GM19395 (cell line): ENCODE results near the gene F2R.
"Not testable (repeated sequence)": the region's sequence is repeated elsewhere in the genome, so short reads cannot be mapped to it uniquely, and the experiment has no call there.

Source experiments
- ATAC-seq: cut with Tn5 transposase; IDR thresholded peaks from one replicate; pipeline ENCODE4 v1.9.1; 2021; ENCODE audit warnings: mild to moderate bottlenecking, moderate library complexity; ENCODE audit not compliant: unreplicated experiment

F2R gene

GRCh38 chr5:76717222-76718083 lies 1.5 kb downstream of the F2R start:
- no peak for ATAC-seq

- no peak for ATAC-seq
Observed at GRCh38 chr5:76718381-76718832, 2.5 kb downstream of the F2R start.

GRCh38 chr5:76718880-76719279 lies 3.0 kb downstream of the F2R start:
- no peak for ATAC-seq

GRCh38 chr5:76720988-76721569 lies 5.2 kb downstream of the F2R start:
- ATAC-seq = peak; percentile 95

GRCh38 chr5:76723266-76723665 lies 7.3 kb downstream of the F2R start:
- ATAC-seq = no peak

GRCh38 chr5:76723906-76724305 lies 8.0 kb downstream of the F2R start:
- ATAC-seq = no peak

GRCh38 chr5:76724871-76725270 lies 8.9 kb downstream of the F2R start:
- no peak for ATAC-seq

GRCh38 chr5:76728965-76729364 lies 13.0 kb downstream of the F2R start:
- no peak for ATAC-seq

GRCh38 chr5:76729373-76730290 lies 13.7 kb downstream of the F2R start:
- no peak for ATAC-seq

- no peak for ATAC-seq
Observed at GRCh38 chr5:76732405-76733048, 16.6 kb downstream of the F2R start.

GRCh38 chr5:76733049-76733417 lies 17.1 kb downstream of the F2R start:
- peak; percentile 53 for ATAC-seq

- no peak for ATAC-seq
Observed at GRCh38 chr5:76735762-76736545, 20.0 kb downstream of the F2R start.

GRCh38 chr5:76736679-76737556 lies 21.0 kb downstream of the F2R start:
- ATAC-seq = peak; percentile 35

GRCh38 chr5:76737846-76738245 lies 21.9 kb downstream of the F2R start:
- no peak for ATAC-seq

GRCh38 chr5:76741506-76741905 lies 25.6 kb downstream of the F2R start:
- not testable (repeated sequence) for ATAC-seq

- no peak for ATAC-seq
Observed at GRCh38 chr5:76742583-76742982, 26.7 kb downstream of the F2R start.

- no peak for ATAC-seq
Observed at GRCh38 chr5:76744632-76745031, 28.7 kb downstream of the F2R start.

GRCh38 chr5:76745670-76746069 lies 29.7 kb downstream of the F2R start:
- no peak for ATAC-seq

GRCh38 chr5:76746677-76747076 lies 30.8 kb downstream of the F2R start:
- no peak for ATAC-seq
